ENCODE results near the gene FUT7.
"Not testable (repeated sequence)": the region's sequence is repeated elsewhere in the genome, so short reads cannot be mapped to it uniquely, and the experiment has no call there.

Gene FUT7

GRCh38 chr9:137049544-137050449 is 17.9 kb upstream of the FUT7 start:
- peak; percentile 37 for DNase-seq

GRCh38 chr9:137048655-137049543 is 17.0 kb upstream of the FUT7 start:
- no peak for DNase-seq

- no peak for DNase-seq
Observed at GRCh38 chr9:137046088-137046787, 14.3 kb upstream of the FUT7 start, which contains the start of gene NPDC1. NPDC1 (minus strand) TSS chr9:137046177; CDS start chr9:137045989, 188 bp downstream.

GRCh38 chr9:137045294-137046087 is 13.6 kb upstream of the FUT7 start:
- no peak for DNase-seq

GRCh38 chr9:137044502-137045177 is 12.8 kb upstream of the FUT7 start:
- DNase-seq = no peak

GRCh38 chr9:137044037-137044436 is 12.1 kb upstream of the FUT7 start:
- no peak for DNase-seq

GRCh38 chr9:137042751-137043727 is 11.2 kb upstream of the FUT7 start:
- DNase-seq = no peak

GRCh38 chr9:137041124-137041523 is 9.2 kb upstream of the FUT7 start:
- no peak for DNase-seq

- DNase-seq = no peak
Observed at GRCh38 chr9:137040568-137040967, 8.7 kb upstream of the FUT7 start.

- no peak for DNase-seq
Observed at GRCh38 chr9:137039611-137040366, 7.9 kb upstream of the FUT7 start.

- DNase-seq = no peak
Observed at GRCh38 chr9:137038916-137039315, 7.0 kb upstream of the FUT7 start.

- DNase-seq = no peak
Observed at GRCh38 chr9:137037483-137037882, 5.6 kb upstream of the FUT7 start.

- DNase-seq = no peak
Observed at GRCh38 chr9:137037035-137037434, 5.1 kb upstream of the FUT7 start.

- no peak for DNase-seq
Observed at GRCh38 chr9:137035937-137036336, 4.0 kb upstream of the FUT7 start.

- DNase-seq = no peak
Observed at GRCh38 chr9:137035507-137035834, 3.6 kb upstream of the FUT7 start.

- DNase-seq = peak; percentile 46
Observed at GRCh38 chr9:137034709-137035506, 3.0 kb upstream of the FUT7 start.

GRCh38 chr9:137034039-137034708 is 2.3 kb upstream of the FUT7 start:
- no peak for DNase-seq

- not testable (repeated sequence) for DNase-seq
Observed at GRCh38 chr9:137033481-137033880, 1.6 kb upstream of the FUT7 start.

Data from NCI-H524 treated with DMSO at 0.1 percent for 48 hours (cell line).